ENCODE measurements around the gene ANXA9.

Gene ANXA9

GRCh38 chr1:151037032-151037431 is 54.9 kb downstream of the ANXA9 start:
- CTCF ChIA-PET = interaction anchor here (2.4 kb wide), 1 partner anchor 13 kb away, joined by 14 read pairs; no protein-coding TSS in a partner anchor
- H3K4me3 ChIP-seq (ENCODE audit: low read depth, low read length) = no peak overlapping the region
- DNase-seq (ENCODE audit: low read depth, low spot score) = no peak
- POLR2A ChIA-PET = no interaction called here
- no peak for TF ChIP-seq CTCF (IDR thresholded peaks at IDR 0.05; ENCODE audit: insufficient read depth, low read length, missing control alignments)

GRCh38 chr1:151039521-151039920 is 57.4 kb downstream of the ANXA9 start:
- ChIA-PET CTCF (interaction anchor here (1.2 kb wide), 1 partner anchor 15 kb away, joined by 4 read pairs; no protein-coding TSS in a partner anchor), POLR2A (no interaction called here)
- no peak for TF ChIP-seq CTCF (IDR thresholded peaks at IDR 0.05; ENCODE audit: insufficient read depth, low read length, missing control alignments)
- no peak for DNase-seq (ENCODE audit: low read depth, low spot score)
- H3K4me3 ChIP-seq (ENCODE audit: low read depth, low read length) = no peak overlapping the region

GRCh38 chr1:151043163-151043562 is 61.1 kb downstream of the ANXA9 start:
- H3K4me3 ChIP-seq (ENCODE audit: low read depth, low read length) = no peak overlapping the region
- CTCF ChIA-PET = interaction anchor here (0.7 to 1.3 kb wide), 2 partner anchors 18 to 36 kb away, joined by 3 read pairs; partner anchors contain the start of gene MINDY1
- TF ChIP-seq CTCF (IDR thresholded peaks at IDR 0.05; ENCODE audit: insufficient read depth, low read length, missing control alignments) = no peak
- POLR2A ChIA-PET = interaction anchor here (0.6 kb wide), 1 partner anchor 482 kb away, joined by 3 read pairs; no protein-coding TSS in a partner anchor
- no peak for DNase-seq (ENCODE audit: low read depth, low spot score)

Measured in AG04449 (cell line).